GM18498 (cell line): Measurements from ENCODE around the gene DOCK4.
"Not testable (repeated sequence)": the region's sequence is repeated elsewhere in the genome, so short reads cannot be mapped to it uniquely, and the experiment has no call there.

Experiments
- ATAC-seq: cut with Tn5 transposase; IDR thresholded peaks from one replicate; pipeline ENCODE4 v1.9.1; 2021; ENCODE audit warnings: mild to moderate bottlenecking, moderate library complexity; ENCODE audit not compliant: unreplicated experiment

The DOCK4 gene

DNA sequence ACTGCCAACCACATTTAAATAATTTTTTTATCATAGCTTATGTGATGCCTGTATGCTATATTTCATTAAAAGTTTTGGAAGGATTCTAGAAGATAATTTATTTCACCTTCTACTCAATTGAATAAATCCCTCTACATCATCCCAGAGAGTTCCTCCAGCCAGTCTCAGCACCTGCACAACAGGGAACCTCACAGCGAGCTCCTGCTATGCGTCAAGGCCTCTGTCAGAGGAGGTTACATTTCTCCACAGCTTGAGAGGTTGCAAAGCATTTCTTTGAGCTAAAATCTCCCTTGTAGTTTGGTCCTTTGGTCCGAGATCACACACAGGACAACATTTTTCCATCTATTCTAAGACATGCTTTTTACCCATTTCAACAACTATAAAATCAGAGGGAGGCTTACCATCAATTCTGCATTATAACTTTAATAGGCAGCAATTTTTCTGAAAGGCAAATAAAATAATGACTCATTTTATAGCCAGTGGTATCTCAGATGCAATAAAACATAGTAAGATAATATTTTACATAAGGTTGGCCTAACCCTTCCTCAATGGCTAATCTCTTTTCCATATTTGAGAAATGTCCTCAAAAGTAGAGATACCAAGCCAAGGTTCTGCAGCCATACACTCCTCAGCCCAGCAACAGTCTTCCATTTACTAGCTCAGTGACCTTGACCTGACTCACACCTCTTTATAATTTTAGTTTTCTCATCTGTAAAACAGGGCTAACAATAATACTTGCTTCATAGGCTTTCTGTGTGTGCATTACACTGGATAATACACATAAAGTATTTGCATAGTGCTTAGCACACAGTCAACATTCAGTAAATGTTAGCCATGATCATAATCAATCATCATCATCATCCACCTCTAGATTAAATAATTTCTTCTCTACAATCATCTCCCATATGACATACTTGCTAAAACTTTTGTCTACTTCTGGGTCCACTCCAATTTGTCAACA lies 68.8 kb downstream of the DOCK4 start:
- ATAC-seq, result no peak

DNA sequence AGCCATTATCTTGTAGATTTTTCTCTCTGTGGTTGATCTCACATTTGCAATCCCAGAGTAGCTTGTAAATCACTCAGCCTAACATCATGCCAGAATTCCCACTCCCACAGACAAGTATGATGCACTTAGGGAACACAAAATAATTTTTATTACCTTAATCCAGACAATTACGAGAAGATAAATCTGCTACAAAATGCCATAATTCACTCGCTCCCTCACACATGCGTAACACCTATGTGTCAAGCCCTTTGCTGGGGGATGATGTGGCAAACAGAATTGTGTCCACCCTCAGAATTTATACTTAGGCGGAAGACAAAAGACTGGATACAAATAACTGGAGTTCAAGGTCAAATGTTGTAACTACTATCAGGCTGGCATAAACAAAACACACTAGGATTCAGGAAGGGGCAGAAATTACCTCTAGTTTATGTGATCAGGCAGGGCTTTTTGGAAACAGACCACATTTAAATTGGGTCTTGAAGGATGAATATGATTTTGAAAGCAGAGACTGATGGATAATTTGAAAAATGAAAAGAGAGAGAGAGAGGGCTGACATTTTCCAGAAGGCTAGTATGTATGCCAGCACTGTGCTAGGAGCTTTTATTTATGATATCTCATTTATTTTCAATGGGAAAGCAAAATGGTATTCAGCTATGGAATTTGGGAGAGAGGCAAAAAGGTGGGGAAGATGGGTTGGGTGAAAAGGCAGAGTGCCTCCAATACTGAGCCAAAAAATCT lies 69.8 kb downstream of the DOCK4 start:
- ATAC-seq, result no peak

DNA sequence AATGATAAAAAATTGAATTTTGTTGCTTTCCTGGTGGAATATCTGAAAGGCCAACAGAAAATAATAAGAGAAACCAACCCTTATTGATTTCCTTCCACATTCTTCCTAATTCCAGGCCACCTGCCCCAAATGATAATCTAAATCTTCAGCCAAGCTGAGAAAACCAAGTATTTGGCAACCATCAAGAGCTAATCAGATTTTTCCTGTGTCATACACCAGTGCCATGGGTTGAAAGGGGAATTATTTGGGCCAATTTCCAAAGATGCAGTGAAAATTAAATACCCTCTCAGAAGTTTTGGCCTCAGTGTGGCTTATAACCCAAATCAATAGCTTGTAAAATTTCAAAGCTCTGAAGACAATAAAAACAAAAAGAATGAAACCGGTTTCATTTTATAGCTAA lies 70.4 kb downstream of the DOCK4 start:
- ATAC-seq, result no peak

GRCh38 chr7:112134039-112134438 lies 72.2 kb downstream of the DOCK4 start:
- ATAC-seq, result no peak

DNA sequence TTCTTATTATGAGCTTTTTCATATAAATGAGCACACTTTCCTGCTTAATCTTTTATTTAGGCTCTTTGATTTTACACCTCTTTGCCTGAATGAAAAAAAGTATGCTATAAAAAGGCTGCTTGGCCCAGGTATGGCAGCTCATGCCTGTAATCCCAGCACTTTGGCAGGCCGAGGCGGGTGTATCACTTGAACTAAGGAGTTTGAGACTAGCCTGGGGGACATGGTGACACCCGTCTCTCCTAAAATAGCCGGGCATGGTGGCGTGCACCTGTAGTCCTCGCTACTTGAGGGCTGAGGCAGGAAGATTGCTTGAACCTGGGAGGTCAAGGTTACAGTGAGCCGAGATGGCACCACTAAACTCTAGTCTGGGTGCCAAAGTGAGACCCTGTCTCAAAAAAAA lies 72.9 kb downstream of the DOCK4 start:
- no peak for ATAC-seq

DNA sequence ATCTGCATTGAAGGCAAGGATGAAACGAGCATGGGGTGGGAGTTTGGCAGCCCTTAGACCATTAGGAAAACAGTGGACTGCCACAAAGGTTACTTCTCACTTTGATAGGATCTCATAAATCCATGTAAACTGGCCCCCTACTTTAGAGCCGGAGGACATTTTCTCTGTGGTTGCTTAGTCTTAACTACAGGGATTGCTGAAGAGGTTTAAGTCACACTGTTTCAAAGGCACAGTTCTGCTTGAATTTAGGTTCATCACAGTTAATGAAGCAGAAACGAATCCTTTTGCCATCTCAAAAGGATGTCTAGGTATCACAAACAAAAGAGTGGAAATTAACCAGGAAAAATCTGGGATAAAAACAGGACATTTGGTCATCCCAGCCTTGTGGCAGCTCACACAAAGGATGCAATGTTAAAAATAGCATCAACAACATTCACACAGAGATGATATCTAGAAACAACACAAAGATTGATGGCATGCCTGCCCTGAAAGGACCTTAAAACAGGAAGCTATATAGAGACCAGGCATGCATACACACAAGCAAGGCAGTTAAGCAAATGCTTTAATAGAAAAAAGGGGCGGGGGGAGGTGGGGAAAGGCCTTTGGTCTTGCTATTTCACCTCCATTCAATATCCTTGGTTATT lies 74.0 kb downstream of the DOCK4 start:
- ATAC-seq, result no peak

DNA sequence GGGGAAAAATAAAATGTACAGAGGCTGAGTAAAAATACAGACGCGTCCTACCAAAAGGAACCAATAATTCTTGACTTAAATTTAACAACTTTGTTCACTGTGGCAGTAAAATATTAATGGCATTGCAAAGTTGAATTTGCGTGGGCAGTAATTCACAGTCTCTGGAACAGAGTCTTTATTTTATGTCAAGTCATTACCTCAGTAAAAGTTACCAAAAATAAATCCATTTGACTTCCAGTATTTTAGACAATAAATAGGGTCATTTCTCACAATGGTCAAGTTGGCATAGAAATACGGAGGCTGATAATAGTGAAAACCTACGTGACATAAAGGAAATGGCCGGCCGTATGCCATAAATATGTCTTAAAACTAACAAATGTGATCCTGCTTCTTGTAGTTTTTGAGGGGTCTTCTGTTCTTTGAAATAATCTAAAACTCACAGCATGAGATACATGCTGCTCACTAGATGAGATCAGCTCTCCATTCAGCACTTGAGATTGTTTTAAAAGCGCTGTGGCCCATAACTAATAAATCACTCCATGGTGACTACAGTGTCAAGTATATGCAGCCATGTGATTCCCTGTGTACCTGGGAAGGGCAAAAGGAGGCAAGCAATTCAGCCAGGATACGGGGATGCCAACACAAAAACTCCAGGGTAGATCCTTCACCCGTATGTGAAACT lies 75.3 kb downstream of the DOCK4 start:
- ATAC-seq, result no peak

- ATAC-seq, result no peak
Measured at GRCh38 chr7:112129655-112130323, 76.4 kb downstream of the DOCK4 start.

DNA sequence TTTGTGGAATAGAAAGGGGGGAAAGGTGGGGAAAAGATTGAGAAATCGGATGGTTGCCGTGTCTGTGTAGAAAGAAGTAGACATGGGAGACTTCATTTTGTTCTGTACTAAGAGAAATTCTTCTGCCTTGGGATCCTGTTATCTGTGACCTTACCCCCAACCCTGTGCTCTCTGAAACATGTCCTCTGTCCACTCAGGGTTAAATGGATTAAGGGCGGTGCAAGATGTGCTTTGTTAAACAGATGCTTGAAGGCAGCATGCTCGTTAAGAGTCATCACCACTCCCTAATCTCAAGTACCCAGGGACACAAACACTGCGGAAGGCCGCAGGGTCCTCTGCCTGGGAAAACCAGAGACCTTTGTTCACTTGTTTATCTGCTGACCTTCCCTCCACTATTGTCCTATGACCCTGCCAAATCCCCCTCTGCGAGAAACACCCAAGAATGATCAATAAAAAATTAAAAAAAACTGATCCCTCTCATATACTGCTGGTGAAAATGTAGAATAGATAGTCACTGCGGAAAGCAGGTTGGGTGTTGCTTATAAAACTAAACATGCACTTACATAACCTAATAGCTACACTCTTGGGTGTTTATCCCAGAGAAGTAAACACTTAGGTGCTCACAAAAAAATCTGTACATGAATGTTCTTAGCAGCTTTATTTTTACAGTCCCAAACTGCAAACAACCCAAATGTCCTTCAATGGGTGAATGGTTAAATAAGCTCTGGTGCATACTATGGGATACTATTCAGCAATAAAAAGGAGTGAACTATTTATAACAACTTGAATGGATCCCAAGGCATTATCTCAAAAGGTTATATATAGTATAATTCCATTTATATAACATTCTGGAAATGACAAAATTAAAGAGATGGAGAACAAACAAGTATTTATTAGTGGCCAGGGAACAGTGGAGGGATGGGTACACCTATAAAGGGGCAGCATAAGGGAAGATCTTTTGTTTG lies 77.5 kb downstream of the DOCK4 start:
- not testable (repeated sequence) for ATAC-seq

GRCh38 chr7:112128041-112128440 lies 78.2 kb downstream of the DOCK4 start:
- ATAC-seq, result not testable (repeated sequence)

DNA sequence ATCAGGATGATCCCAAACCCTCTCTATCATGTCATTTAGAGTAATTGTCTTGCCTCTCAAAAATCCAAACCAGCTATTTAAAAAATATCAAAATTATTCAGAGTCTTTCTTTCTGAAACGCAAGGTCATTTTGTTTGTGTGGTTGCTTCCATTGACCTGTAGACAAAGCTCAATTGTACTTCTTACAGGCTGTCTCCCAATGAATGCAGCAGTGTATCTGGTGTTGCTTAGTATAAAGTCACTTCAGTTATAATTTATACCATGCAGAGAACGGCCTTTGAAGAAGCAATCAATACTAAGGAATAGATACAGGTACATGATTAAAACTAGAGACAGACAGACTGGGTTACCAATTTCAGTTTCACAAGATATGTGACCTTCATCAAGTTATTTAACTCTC lies 80.9 kb downstream of the DOCK4 start:
- no peak for ATAC-seq

- no peak for ATAC-seq
Measured at GRCh38 chr7:112124061-112124766, 82.0 kb downstream of the DOCK4 start.

GRCh38 chr7:112122798-112123197 lies 83.4 kb downstream of the DOCK4 start:
- ATAC-seq, result no peak

DNA sequence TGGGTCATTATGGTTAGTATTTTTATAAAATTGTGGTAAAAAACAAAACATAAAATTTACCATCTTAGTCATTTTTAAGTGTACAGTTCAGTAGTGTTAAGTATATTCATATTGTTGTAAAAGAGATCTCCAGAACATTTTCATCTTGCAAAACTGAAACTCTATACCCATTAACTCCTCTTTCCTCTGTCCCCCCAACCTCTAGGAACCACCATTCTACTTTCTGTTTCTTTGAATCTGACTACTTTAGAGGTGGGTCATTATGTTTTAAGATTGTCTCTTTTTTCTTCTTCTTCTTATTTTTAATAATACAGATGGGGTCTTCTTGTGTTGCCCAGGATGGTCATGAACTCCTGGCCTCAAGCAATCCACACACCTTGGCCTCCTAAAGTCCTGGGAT lies 84.1 kb downstream of the DOCK4 start:
- ATAC-seq, result no peak

- ATAC-seq, result no peak
Measured at GRCh38 chr7:112121318-112121717, 84.9 kb downstream of the DOCK4 start.

- ATAC-seq, result no peak
Measured at GRCh38 chr7:112120696-112121217, 85.4 kb downstream of the DOCK4 start.

- no peak for ATAC-seq
Measured at GRCh38 chr7:112118581-112119566, 87.3 kb downstream of the DOCK4 start.
